HepG2 (cell line): ENCODE measurements around the gene WDR48.

Experiments
- MAX ChIP-seq: IDR thresholded peaks from 2 replicates; pipeline ENCODE4 v1.6.1; 2012; ENCODE audit warnings: inconsistent platforms
- ZNF142 ChIP-seq: sonication (generic); formaldehyde crosslinking; IDR thresholded peaks from 2 replicates; pipeline ENCODE4 v1.4.0; 2020; ENCODE audit warnings: missing genetic modification reagents

- TF ChIP-seq ZNF142 = no peak
- no peak for TF ChIP-seq MAX
These were observed 31.0 kb downstream of the WDR48 start for GRCh38 chr3:39082666-39083313.
